Mesodermal cell (in vitro differentiated cells): Measurements from ENCODE around the gene VPS72.
A peak's percentile ranks its signal among the peaks of the same experiment; 100 is the strongest.

Experiments
- H3K27ac ChIP-seq: 2 replicates; pipeline ENCODE4 v1.7.0; 2013; ENCODE audit warnings: mild to moderate bottlenecking, low read depth, low read length, moderate library complexity; ENCODE audit not compliant: severe bottlenecking
- H3K36me3 ChIP-seq: 2 replicates; pipeline ENCODE4 v1.7.1; 2013; ENCODE audit warnings: mild to moderate bottlenecking, low read length, moderate library complexity; ENCODE audit not compliant: control insufficient read depth, insufficient read depth
- H3K4me1 ChIP-seq: one replicate; pipeline ENCODE4 v1.7.1; 2013; ENCODE audit warnings: mild to moderate bottlenecking, low read length; ENCODE audit not compliant: insufficient read depth, control insufficient read depth, poor library complexity, severe bottlenecking
- H3K4me3 ChIP-seq: 2 replicates; pipeline ENCODE4 v1.7.0; 2013; ENCODE audit warnings: low read length, control low read depth, mild to moderate bottlenecking; ENCODE audit not compliant: insufficient read depth, poor library complexity, severe bottlenecking; ENCODE audit errors: extremely low read depth
- H3K9me3 ChIP-seq: 2 replicates; pipeline ENCODE4 v1.7.1; 2013; ENCODE audit warnings: mild to moderate bottlenecking, low read length, moderate library complexity; ENCODE audit not compliant: control insufficient read depth
- WGBS, 2 experiments: methylation state at CpG; one replicate each; pipeline ENCODE4 v1.1.5; 2013; ENCODE audit warnings: missing lambda C conversion rate in 2 of 2; ENCODE audit not compliant: insufficient coverage in 2 of 2; 5-methylcytosine and 5-hydroxymethylcytosine counted together

VPS72 gene

GRCh38 chr1:151144474-151145303, 45.3 kb downstream of the VPS72 start:
- H3K4me3 ChIP-seq = peak overlapping the region; percentile 68
- no peak overlapping the region for H3K27ac ChIP-seq

GRCh38 chr1:151143986-151144385, 46.0 kb downstream of the VPS72 start:
- H3K36me3 ChIP-seq = peaks cover 10% of the 10 kb centered on the region
- H3K4me3 ChIP-seq = no peak overlapping the region
- no peak overlapping the region for H3K27ac ChIP-seq
- no peaks in the 10 kb centered on the region for H3K9me3 ChIP-seq
- H3K4me1 ChIP-seq = peaks cover 20% of the 10 kb centered on the region
- WGBS, 2 experiments = no CpG with 5 or more reads among the region's 5 CpGs

More at GRCh38 chr1:151144474-151145303, 45.3 kb downstream of the VPS72 start:
- Histone ChIP-seq H3K4me1 (peaks cover 20% of the 10 kb centered on the region), H3K36me3 (peaks cover 7% of the 10 kb centered on the region), H3K9me3 (no peaks in the 10 kb centered on the region)
- 66 to 72% methylated on average over 3 to 5 of the region's 7 CpGs for WGBS, 2 experiments

- Histone ChIP-seq H3K4me1 (peaks cover 20% of the 10 kb centered on the region), H3K27ac (no peak overlapping the region), H3K9me3 (no peaks in the 10 kb centered on the region), H3K36me3 (peaks cover 10% of the 10 kb centered on the region), H3K4me3 (no peak overlapping the region)
- 50 to 60% methylated on average over 1 of the region's 7 CpGs for WGBS, 2 experiments
Observed at GRCh38 chr1:151143057-151143435, 47.0 kb downstream of the VPS72 start.

- H3K36me3 ChIP-seq = peaks cover 13% of the 10 kb centered on the region
- H3K4me3 ChIP-seq = no peak overlapping the region
- peaks cover 18% of the 10 kb centered on the region for H3K4me1 ChIP-seq
- H3K27ac ChIP-seq = no peak overlapping the region
- no peaks in the 10 kb centered on the region for H3K9me3 ChIP-seq
- 80 to 97% methylated on average over 1 to 4 of the region's 5 CpGs for WGBS, 2 experiments
Observed at GRCh38 chr1:151142411-151143056, 47.5 kb downstream of the VPS72 start.

GRCh38 chr1:151137789-151138188, 52.2 kb downstream of the VPS72 start:
- Histone ChIP-seq H3K4me1 (no peaks in the 10 kb centered on the region), H3K9me3 (no peaks in the 10 kb centered on the region), H3K4me3 (no peak overlapping the region), H3K27ac (no peak overlapping the region), H3K36me3 (peaks cover 31% of the 10 kb centered on the region)
- 94 to 97% methylated on average over 5 to 6 of the region's 7 CpGs for WGBS, 2 experiments

- no peak overlapping the region for H3K4me3 ChIP-seq
- H3K4me1 ChIP-seq = peaks cover 10% of the 10 kb centered on the region
- no peaks in the 10 kb centered on the region for H3K9me3 ChIP-seq
- no peak overlapping the region for H3K27ac ChIP-seq
- WGBS, 2 experiments = 92 to 96% methylated on average over 9 to 11 of the region's 12 CpGs
- H3K36me3 ChIP-seq = peaks cover 28% of the 10 kb centered on the region
Observed at GRCh38 chr1:151135433-151136385, 54.3 kb downstream of the VPS72 start.

GRCh38 chr1:151134991-151135390, 55.0 kb downstream of the VPS72 start:
- Histone ChIP-seq H3K36me3 (peaks cover 28% of the 10 kb centered on the region), H3K4me3 (no peak overlapping the region), H3K27ac (no peak overlapping the region), H3K9me3 (no peaks in the 10 kb centered on the region), H3K4me1 (peaks cover 10% of the 10 kb centered on the region)
- WGBS, 2 experiments = 97 to 98% methylated on average over 7 of the region's 7 CpGs

- H3K4me1 ChIP-seq = peaks cover 10% of the 10 kb centered on the region
- H3K4me3 ChIP-seq = no peak overlapping the region
- WGBS, 2 experiments = no CpG with 5 or more reads among the region's 3 CpGs
- H3K27ac ChIP-seq = no peak overlapping the region
- H3K36me3 ChIP-seq = peaks cover 28% of the 10 kb centered on the region
- H3K9me3 ChIP-seq = no peaks in the 10 kb centered on the region
Observed at GRCh38 chr1:151134396-151134795, 55.6 kb downstream of the VPS72 start.

- peaks cover 25% of the 10 kb centered on the region for H3K36me3 ChIP-seq
Observed at GRCh38 chr1:151133018-151133806, 56.8 kb downstream of the VPS72 start.

More at GRCh38 chr1:151133018-151133806, 56.8 kb downstream of the VPS72 start:
- Histone ChIP-seq H3K4me3 (no peak overlapping the region), H3K27ac (no peak overlapping the region), H3K4me1 (peaks cover 10% of the 10 kb centered on the region), H3K9me3 (no peaks in the 10 kb centered on the region)
- 77 to 81% methylated on average over 51 to 63 of the region's 65 CpGs for WGBS, 2 experiments
